GM12878 (cell line): ENCODE measurements around the gene EHD1. TPM values are rescaled to one million over a fixed set of nuclear protein-coding genes. Genes with fewer than 3 reads are reported as not detected.

Experiments used
- ATAC-seq: fragments of 200-7000 bp; cut with Tn5 transposase; 3 replicates; pipeline ENCODE4 v1.9.1; 2020; ENCODE audit warnings: mild to moderate bottlenecking, moderate library complexity
- BruUV-seq: library from RNA; stranded (reverse); fragments of 400-500 nt; replicated peaks from 2 replicates; lab custom pipeline; 2021; lab: Mats Ljungman, UMichigan
- CTCF ChIA-PET: fragments of 300-600 bp; sonication (Branson Sonifier 250); formaldehyde crosslinking; extraction: SDS; loops from one replicate; lab custom pipeline; 2021; ENCODE audit warnings: inconsistent platforms; lab: Yijun Ruan, JAX
- POLR2A ChIA-PET: fragments of 350-600 bp; formaldehyde crosslinking; extraction: SDS; loops from one replicate; lab custom pipeline; 2021; ENCODE audit warnings: inconsistent platforms; lab: Charles Lee
- RAD21 ChIA-PET: fragments of 300-600 bp; sonication (Branson Sonifier 250); formaldehyde crosslinking; loops from one replicate; lab custom pipeline; 2023; ENCODE audit warnings: antibody characterized with exemption; ENCODE audit not compliant: unreplicated experiment; lab: Charles Lee
- SMC1A ChIA-PET: fragments of 300-600 bp; sonication (Branson Sonifier 250); formaldehyde crosslinking; loops from one replicate; lab custom pipeline; 2023; ENCODE audit not compliant: unreplicated experiment, uncharacterized antibody; lab: Charles Lee
- DNase-seq: peaks from one replicate; pipeline ENCODE4 v3.0.0-alpha.2; 2011; ENCODE audit warnings: low read depth, low spot score
- FAIRE-seq: peaks from 3 replicates; lab custom pipeline; 2011; peaks lifted over from hg19 to GRCh38; lab: Jason Lieb, UNC
- H2AFZ ChIP-seq: 2 replicates; pipeline ENCODE4 v1.6.0; 2011; ENCODE audit warnings: low read depth, low read length, control low read depth; ENCODE audit not compliant: control insufficient read depth
- H3K27ac ChIP-seq: 2 replicates; pipeline ENCODE4 v1.5.1; 2011; ENCODE audit warnings: control low read depth; ENCODE audit not compliant: control insufficient read depth, insufficient read depth
- H3K27me3 ChIP-seq, 2 experiments: replicated peaks in 1 of 2; 2 replicates each; pipeline versions ENCODE4 v1.6.0 to v1.6.1; 2011; ENCODE audit warnings: low read length in 1 of 2; ENCODE audit not compliant: control insufficient read depth in 2 of 2, insufficient read depth in 2 of 2
- H3K36me3 ChIP-seq, 2 experiments: 2 replicates each; pipeline ENCODE4 v1.5.1; 2011; ENCODE audit warnings: low read length in 1 of 2; ENCODE audit not compliant: control insufficient read depth in 2 of 2, insufficient read depth in 2 of 2
- H3K4me1 ChIP-seq: 2 replicates; pipeline ENCODE4 v1.6.1; 2011; ENCODE audit warnings: mild to moderate bottlenecking, low read length, moderate library complexity, mixed read lengths; ENCODE audit not compliant: control insufficient read depth, insufficient read depth
- H3K4me2 ChIP-seq: 2 replicates; pipeline ENCODE4 v1.6.0; 2011; ENCODE audit warnings: control low read depth; ENCODE audit not compliant: control insufficient read depth, insufficient read depth
- H3K4me3 ChIP-seq: fragments of 200-600 bp; sonication (generic); 2 replicates; pipeline ENCODE4 v1.5.1; 2016
- H3K79me2 ChIP-seq: 2 replicates; pipeline ENCODE4 v1.6.0; 2011; ENCODE audit warnings: low read length; ENCODE audit not compliant: control insufficient read depth, insufficient read depth
- H3K9ac ChIP-seq: 2 replicates; pipeline ENCODE4 v1.8.0; 2011; ENCODE audit warnings: low read length, control low read depth, mixed read lengths; ENCODE audit not compliant: control insufficient read depth, insufficient read depth
- H3K9me3 ChIP-seq: replicated peaks from 3 replicates; pipeline ENCODE4 v1.5.1; 2011; ENCODE audit warnings: mild to moderate bottlenecking, low read length; ENCODE audit not compliant: control insufficient read depth, insufficient read depth
- H4K20me1 ChIP-seq: 2 replicates; pipeline ENCODE4 v1.6.0; 2011; ENCODE audit not compliant: control insufficient read depth, insufficient read depth
- ATF7 ChIP-seq: fragments of 450-650 bp; IDR thresholded peaks from 2 replicates; pipeline ENCODE4 v1.6.1; 2016; ENCODE audit warnings: low read depth, mild to moderate bottlenecking
- BCL11A ChIP-seq: IDR thresholded peaks from 2 replicates; pipeline ENCODE4 v1.6.1; 2011; ENCODE audit warnings: low read depth, low read length
- BRCA1 ChIP-seq: IDR thresholded peaks from 2 replicates; pipeline ENCODE4 v1.6.1; 2011; ENCODE audit warnings: low read depth, low read length, improper control_type of control experiment
- E4F1 ChIP-seq: fragments of 450-650 bp; IDR thresholded peaks from 2 replicates; pipeline ENCODE4 v1.6.1; 2018; ENCODE audit warnings: borderline replicate concordance, mild to moderate bottlenecking; ENCODE audit not compliant: partially characterized antibody
- GABPA ChIP-seq: IDR thresholded peaks from 2 replicates; pipeline ENCODE4 v1.6.1; 2014; ENCODE audit warnings: antibody characterized with exemption, low read depth, mild to moderate bottlenecking, inconsistent platforms
- KLF5 ChIP-seq: fragments of 450-650 bp; IDR thresholded peaks from 2 replicates; pipeline ENCODE4 v1.6.1; 2014; ENCODE audit warnings: mild to moderate bottlenecking; ENCODE audit not compliant: partially characterized antibody
- MXI1 ChIP-seq: fragments of 150-350 bp; IDR thresholded peaks from 2 replicates; pipeline ENCODE4 v1.6.1; 2011; ENCODE audit warnings: low read depth, mild to moderate bottlenecking, inconsistent platforms, low read length, improper control_type of control experiment
- NFYB ChIP-seq: IDR thresholded peaks from 2 replicates; pipeline ENCODE4 v1.6.1; 2011; ENCODE audit warnings: low read depth, mild to moderate bottlenecking, low read length, improper control_type of control experiment, moderate library complexity; ENCODE audit not compliant: insufficient read depth
- NR2C2 ChIP-seq: IDR thresholded peaks from 2 replicates; pipeline ENCODE4 v1.6.1; 2011; ENCODE audit warnings: borderline replicate concordance, low read depth; ENCODE audit not compliant: control insufficient read depth, insufficient read length
- PAX8 ChIP-seq: fragments of 450-650 bp; IDR thresholded peaks from 2 replicates; pipeline ENCODE4 v1.6.1; 2017; ENCODE audit warnings: mild to moderate bottlenecking, moderate library complexity
- RAD21 ChIP-seq: IDR thresholded peaks from 2 replicates; pipeline ENCODE4 v1.6.1; 2011; ENCODE audit warnings: mild to moderate bottlenecking, low read depth, low read length, moderate library complexity; ENCODE audit not compliant: insufficient read depth
- RAD51 ChIP-seq: fragments of 450-650 bp; IDR thresholded peaks from 2 replicates; pipeline ENCODE4 v1.6.1; 2016; ENCODE audit warnings: moderate library complexity, mild to moderate bottlenecking, inconsistent platforms
- SIX5 ChIP-seq: IDR thresholded peaks from 2 replicates; pipeline ENCODE4 v1.6.1; 2011; ENCODE audit warnings: mild to moderate bottlenecking, low read depth, low read length, moderate library complexity; ENCODE audit not compliant: severe bottlenecking
- SMAD1 ChIP-seq: fragments of 450-650 bp; IDR thresholded peaks from 2 replicates; pipeline ENCODE4 v1.6.1; 2018; ENCODE audit warnings: mild to moderate bottlenecking, low read depth; ENCODE audit not compliant: partially characterized antibody
- STAT1 ChIP-seq: fragments of 450-650 bp; conservative IDR thresholded peaks from 2 replicates; pipeline ENCODE4 v1.6.1; 2014; ENCODE audit warnings: antibody characterized with exemption, mild to moderate bottlenecking
- STAT3 ChIP-seq: IDR thresholded peaks from 2 replicates; pipeline ENCODE4 v1.6.1; 2011; ENCODE audit warnings: low read depth, low read length, improper control_type of control experiment
- ZNF217 ChIP-seq: fragments of 450-650 bp; IDR thresholded peaks from 2 replicates; pipeline ENCODE4 v1.6.1; 2017; ENCODE audit warnings: antibody characterized with exemption, mild to moderate bottlenecking
- ZNF24 ChIP-seq: fragments of 450-650 bp; IDR thresholded peaks from 2 replicates; pipeline ENCODE4 v1.6.1; 2017; ENCODE audit warnings: antibody characterized with exemption, mild to moderate bottlenecking
- WGBS: methylation state at CpG from one replicate; pipeline ENCODE4 v1.1.6; 2016; ENCODE audit warnings: low lambda C conversion rate; ENCODE audit not compliant: insufficient replicate concordance, insufficient coverage; ENCODE audit errors: missing lambda C conversion rate; 5-methylcytosine and 5-hydroxymethylcytosine counted together
- in situ Hi-C: fragments of 300-500 bp; cut with MboI; formaldehyde crosslinking; loops from 9 replicates; pipeline ENCODE4 v1.14.3; 2018; ENCODE audit warnings: mixed read lengths
- intact Hi-C: fragments of 100-400 bp; cut with micrococcal nuclease; formaldehyde crosslinking; loops from one replicate; pipeline ENCODE4 v1.14.2; 2022; ENCODE audit not compliant: unreplicated experiment
- polyA plus RNA-seq, 11 experiments: library from polyadenylated mRNA; depleted of rRNA in 4 of 11; unstranded in 6 of 11; stranded (reverse) in 5 of 11; fragments of >200 nt; fragmentation: Nextera tagmentation in 4 of 11; fragmentation: Illumina TruSeq in 1 of 11; extraction: Ambion mirVana in 4 of 11; extraction: Trizol in 1 of 11; gene quantifications; 1 replicate in 1 of 11; 2 replicates in 10 of 11; pipeline versions ENCODE4 v1.2.1 to v1.2.3, GENCODE V29; 2011 to 2016; ENCODE audit warnings: inconsistent platforms in 2 of 11, missing spikeins in 2 of 11, low read depth in 1 of 11
- total RNA-seq, 4 experiments: library from RNA; depleted of rRNA in 3 of 4; stranded (reverse); fragments of >200 nt in 3 of 4; fragmentation: Illumina TruSeq in 1 of 4; extraction: Trizol in 1 of 4; gene quantifications; 2 replicates each; pipeline versions ENCODE4 v1.2.1 to v1.2.3, GENCODE V29; 2013 to 2021
- TF ChIP-seq, protein P1 (sequence below): fragments of 450-650 bp; formaldehyde crosslinking; IDR thresholded peaks from 2 replicates; pipeline ENCODE4 v1.5.0; 2022; ENCODE audit warnings: mild to moderate bottlenecking, missing genetic modification characterization

EHD1 gene
- total and polyA plus RNA-seq, 10 of the 15 experiments (the other 5 are each of a cell fraction or from before 2014, with no cell fraction given): 1.0 to 165 (median 66.5) TPM

DNA sequence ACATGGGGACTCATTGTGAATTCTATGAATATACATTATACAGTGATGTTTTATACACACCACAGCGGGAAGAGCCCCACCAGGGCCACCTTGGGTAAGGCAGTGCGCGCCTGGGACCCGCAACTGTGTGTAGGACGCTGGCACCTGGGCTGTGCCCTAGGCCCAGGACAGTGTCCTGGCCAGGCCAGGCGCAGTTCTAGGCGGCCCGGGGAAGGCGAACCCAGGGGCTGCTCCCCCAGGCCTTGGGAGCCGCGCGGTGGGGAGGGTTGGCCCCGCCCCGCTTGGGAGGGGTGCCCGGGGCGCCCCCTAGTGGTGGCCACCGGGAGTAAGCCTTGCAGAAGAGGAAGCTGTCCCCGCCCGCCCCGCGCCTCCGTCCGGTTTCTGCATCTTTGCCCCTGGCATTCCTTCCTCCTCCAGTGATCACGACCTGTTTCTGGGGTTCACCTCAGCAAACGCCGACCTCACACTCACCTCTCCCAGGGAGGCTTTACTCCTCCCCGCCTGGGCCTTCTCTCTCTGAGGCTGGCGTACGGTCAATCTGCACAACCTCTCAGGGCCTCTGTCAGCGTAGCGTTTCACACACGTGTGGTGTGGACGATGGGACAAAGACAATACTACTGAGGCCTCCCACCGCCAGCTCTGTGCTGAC, 9.5 kb upstream of the EHD1 start:
- peak; percentile 65 for FAIRE-seq
- peaks cover 12% of the 10 kb centered on the region for H3K4me1 ChIP-seq
- no peaks in the 10 kb centered on the region for H3K79me2 ChIP-seq
- no peak for DNase-seq
- H3K4me3 ChIP-seq: 0 out of 2 replicates have a peak overlapping the region, but pooled peaks have one; percentile 3
- RAD21 ChIA-PET: interaction anchor here (0.7 to 4.7 kb wide), 9 partner anchors 9 to 40 kb away, joined by 3 to 61 read pairs (median 4); partner anchors contain the start of gene EHD1
- SMC1A ChIA-PET: interaction anchor here (0.6 to 6.1 kb wide), 7 partner anchors 9 to 40 kb away, joined by 3 to 54 read pairs (median 3); partner anchors contain the start of gene EHD1
- H4K20me1 ChIP-seq: no peaks in the 10 kb centered on the region
- no peaks in the 10 kb centered on the region for H3K27me3 ChIP-seq
- no peaks in the 10 kb centered on the region for H3K9me3 ChIP-seq
- POLR2A ChIA-PET: interaction anchor here (0.7 to 19.9 kb wide), 3 partner anchors 10 to 89 kb away, joined by 3 to 620 read pairs (median 19); partner anchors contain the start of gene EHD1
- ATAC-seq: peak; percentile 97
- H3K27ac ChIP-seq: peak overlapping the region; percentile 27; the same call in 1 of the 2 replicates
- H3K9ac ChIP-seq: 0 out of 2 replicates have a peak overlapping the region, but pooled peaks have one; percentile 18
- in situ Hi-C loops: no loop called here
- peak overlapping the region; percentile 69 for H3K4me2 ChIP-seq
- BruUV-seq: no TSS peak
- H3K36me3 ChIP-seq: no peaks in the 10 kb centered on the region
- peak overlapping the region; percentile 96 for H2AFZ ChIP-seq
- 6% methylated on average over 34 of the region's 34 CpGs for WGBS
- intact Hi-C loops: no loop called here
- CTCF ChIA-PET: interaction anchor here (0.7 to 30.0 kb wide), 11 partner anchors 11 to 187 kb away, joined by 3 to 1208 read pairs (median 3); partner anchors contain the start of genes BATF2, CDC42BPG and EHD1
- TF ChIP-seq RAD21 (peak; percentile 42), PAX8 (no peak), ZNF217 (no peak), NFYB (no peak), SMAD1 (no peak), STAT1 (no peak), KLF5 (peak; percentile 74), BCL11A (no peak), SIX5 (no peak), BRCA1 (no peak), MXI1 (no peak; the same call in 1 of the 2 replicates), E4F1 (no peak), GABPA (no peak), STAT3 (no peak), RAD51 (no peak), NR2C2 (no peak), ATF7 (no peak), ZNF24 (no peak)
- TF ChIP-seq, protein P1, sequence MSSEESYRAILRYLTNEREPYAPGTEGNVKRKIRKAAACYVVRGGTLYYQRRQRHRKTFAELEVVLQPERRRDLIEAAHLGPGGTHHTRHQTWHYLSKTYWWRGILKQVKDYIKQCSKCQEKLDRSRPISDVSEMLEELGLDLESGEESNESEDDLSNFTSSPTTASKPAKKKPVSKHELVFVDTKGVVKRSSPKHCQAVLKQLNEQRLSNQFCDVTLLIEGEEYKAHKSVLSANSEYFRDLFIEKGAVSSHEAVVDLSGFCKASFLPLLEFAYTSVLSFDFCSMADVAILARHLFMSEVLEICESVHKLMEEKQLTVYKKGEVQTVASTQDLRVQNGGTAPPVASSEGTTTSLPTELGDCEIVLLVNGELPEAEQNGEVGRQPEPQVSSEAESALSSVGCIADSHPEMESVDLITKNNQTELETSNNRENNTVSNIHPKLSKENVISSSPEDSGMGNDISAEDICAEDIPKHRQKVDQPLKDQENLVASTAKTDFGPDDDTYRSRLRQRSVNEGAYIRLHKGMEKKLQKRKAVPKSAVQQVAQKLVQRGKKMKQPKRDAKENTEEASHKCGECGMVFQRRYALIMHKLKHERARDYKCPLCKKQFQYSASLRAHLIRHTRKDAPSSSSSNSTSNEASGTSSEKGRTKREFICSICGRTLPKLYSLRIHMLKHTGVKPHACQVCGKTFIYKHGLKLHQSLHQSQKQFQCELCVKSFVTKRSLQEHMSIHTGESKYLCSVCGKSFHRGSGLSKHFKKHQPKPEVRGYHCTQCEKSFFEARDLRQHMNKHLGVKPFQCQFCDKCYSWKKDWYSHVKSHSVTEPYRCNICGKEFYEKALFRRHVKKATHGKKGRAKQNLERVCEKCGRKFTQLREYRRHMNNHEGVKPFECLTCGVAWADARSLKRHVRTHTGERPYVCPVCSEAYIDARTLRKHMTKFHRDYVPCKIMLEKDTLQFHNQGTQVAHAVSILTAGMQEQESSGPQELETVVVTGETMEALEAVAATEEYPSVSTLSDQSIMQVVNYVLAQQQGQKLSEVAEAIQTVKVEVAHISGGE (CRISPR knock-in tag): no peak
